GM21360 (cell line): ENCODE results near the gene RIMBP2.

Experiments
- ATAC-seq: cut with Tn5 transposase; IDR thresholded peaks from one replicate; pipeline ENCODE4 v1.9.1; 2021; ENCODE audit warnings: mild to moderate bottlenecking, moderate library complexity; ENCODE audit not compliant: unreplicated experiment

RIMBP2 gene

GRCh38 chr12:130351326-130351725 is 364.8 kb downstream of the RIMBP2 start:
- ATAC-seq: no peak

GRCh38 chr12:130350715-130351114 is 365.4 kb downstream of the RIMBP2 start:
- ATAC-seq: no peak

GRCh38 chr12:130347588-130347987 is 368.5 kb downstream of the RIMBP2 start:
- no peak for ATAC-seq
